Subcutaneous abdominal adipose tissue (tissue), 5 donors: Measurements from ENCODE around the gene ESF1.
"Not testable (repeated sequence)": the region's sequence is repeated elsewhere in the genome, so short reads cannot be mapped to it uniquely, and the experiment has no call there.

Experiments
- H3K27ac ChIP-seq: one replicate; pipeline ENCODE4 v1.7.0; 2013; ENCODE audit warnings: low read depth, mild to moderate bottlenecking, inconsistent platforms, low read length, moderate library complexity
- H3K27me3 ChIP-seq, 5 donors: one replicate each; pipeline ENCODE4 v1.7.0; 2013; ENCODE audit warnings: low read length in 5 of 5, inconsistent platforms in 1 of 5; ENCODE audit not compliant: control insufficient read depth in 5 of 5, insufficient read depth in 4 of 5
- H3K36me3 ChIP-seq, 5 donors: one replicate each; pipeline ENCODE4 v1.7.0; 2013; ENCODE audit warnings: low read length in 5 of 5; ENCODE audit not compliant: control insufficient read depth in 5 of 5, insufficient read depth in 5 of 5
- H3K4me1 ChIP-seq, 5 donors: one replicate each; pipeline ENCODE4 v1.7.0; 2013; ENCODE audit warnings: low read length in 5 of 5, mild to moderate bottlenecking in 3 of 5, moderate library complexity in 1 of 5; ENCODE audit not compliant: control insufficient read depth in 5 of 5, insufficient read depth in 5 of 5
- H3K4me3 ChIP-seq, 5 donors: one replicate each; pipeline ENCODE4 v1.7.0; 2013; ENCODE audit warnings: low read length in 5 of 5, low read depth in 1 of 5
- H3K9ac ChIP-seq, 5 donors: one replicate each; pipeline ENCODE4 v1.7.0; 2013; ENCODE audit warnings: low read length in 5 of 5, mild to moderate bottlenecking in 4 of 5, moderate library complexity in 3 of 5
- H3K9me3 ChIP-seq, 5 donors: one replicate each; pipeline ENCODE4 v1.7.0; 2013; ENCODE audit warnings: low read length in 5 of 5; ENCODE audit not compliant: control insufficient read depth in 5 of 5
- donor health status: healthy.
- donor health status: healthy.
- donor health status: healthy.
- donor health status: healthy.
- donor health status: healthy.

The ESF1 gene

GRCh38 chr20:13772529-13772928 lies 12.2 kb downstream of the ESF1 start:
- H3K9ac ChIP-seq: no peak overlapping the region
- no peaks in the 10 kb centered on the region for H3K9me3 ChIP-seq
- no peaks in the 10 kb centered on the region for H3K4me1 ChIP-seq
- no peak overlapping the region for H3K27ac ChIP-seq
- no peak overlapping the region for H3K4me3 ChIP-seq
- H3K27me3 ChIP-seq: no peaks in the 10 kb centered on the region
- peaks cover 34 to 70% (median 63%) of the 10 kb centered on the region in 5 donors for H3K36me3 ChIP-seq

GRCh38 chr20:13771853-13772453 lies 12.8 kb downstream of the ESF1 start:
- H3K4me1 ChIP-seq: no peaks in the 10 kb centered on the region
- H3K27me3 ChIP-seq: no peaks in the 10 kb centered on the region
- no peaks in the 10 kb centered on the region for H3K9me3 ChIP-seq
- no peak overlapping the region for H3K4me3 ChIP-seq
- no peak overlapping the region for H3K27ac ChIP-seq
- peaks cover 31 to 69% (median 60%) of the 10 kb centered on the region in 5 donors for H3K36me3 ChIP-seq
- H3K9ac ChIP-seq: no peak overlapping the region

- peaks cover 25 to 69% (median 60%) of the 10 kb centered on the region in 5 donors for H3K36me3 ChIP-seq
- H3K4me3 ChIP-seq: no peak overlapping the region
- H3K27ac ChIP-seq: no peak overlapping the region
- H3K9ac ChIP-seq: no peak overlapping the region
- H3K4me1 ChIP-seq: no peaks in the 10 kb centered on the region
- peaks cover 0 to 5% (median 2%) of the 10 kb centered on the region in 5 donors for H3K9me3 ChIP-seq
- no peaks in the 10 kb centered on the region for H3K27me3 ChIP-seq
Observed at GRCh38 chr20:13770141-13770540, 14.6 kb downstream of the ESF1 start.

- no peaks in the 10 kb centered on the region for H3K27me3 ChIP-seq
- peaks cover 33 to 69% (median 59%) of the 10 kb centered on the region in 5 donors for H3K36me3 ChIP-seq
- no peaks in the 10 kb centered on the region for H3K4me1 ChIP-seq
- no peak overlapping the region for H3K9ac ChIP-seq
- H3K9me3 ChIP-seq: peaks cover 0 to 5% (median 2%) of the 10 kb centered on the region in 5 donors
- no peak overlapping the region for H3K27ac ChIP-seq
- H3K4me3 ChIP-seq: no peak overlapping the region
Observed at GRCh38 chr20:13765868-13766416, 18.8 kb downstream of the ESF1 start.

GRCh38 chr20:13765299-13765698 lies 19.4 kb downstream of the ESF1 start:
- Histone ChIP-seq H3K36me3 (peaks cover 30 to 62% (median 54%) of the 10 kb centered on the region in 5 donors), H3K9me3 (peaks cover 0 to 5% (median 2%) of the 10 kb centered on the region in 5 donors), H3K27ac (no peak overlapping the region), H3K27me3 (no peaks in the 10 kb centered on the region), H3K9ac (no peak overlapping the region), H3K4me1 (no peaks in the 10 kb centered on the region), H3K4me3 (no peak overlapping the region)

GRCh38 chr20:13760451-13760946 lies 24.2 kb downstream of the ESF1 start:
- not testable (repeated sequence) for H3K9me3 ChIP-seq, H3K27me3 ChIP-seq, H3K9ac ChIP-seq, H3K27ac ChIP-seq, H3K4me1 ChIP-seq, H3K4me3 ChIP-seq
- H3K36me3 ChIP-seq: peaks cover 29 to 60% (median 41%) of the 10 kb centered on the region in 5 donors

- Histone ChIP-seq H3K36me3 (peaks cover 19 to 62% (median 37%) of the 10 kb centered on the region in 5 donors), H3K4me1 (no peaks in the 10 kb centered on the region), H3K9ac (no peak overlapping the region), H3K4me3 (no peak overlapping the region), H3K27ac (no peak overlapping the region), H3K27me3 (no peaks in the 10 kb centered on the region), H3K9me3 (no peaks in the 10 kb centered on the region)
Observed at GRCh38 chr20:13758884-13759283, 25.8 kb downstream of the ESF1 start.

- Histone ChIP-seq H3K4me3 (no peak overlapping the region), H3K4me1 (no peaks in the 10 kb centered on the region), H3K9me3 (no peaks in the 10 kb centered on the region), H3K36me3 (peaks cover 19 to 52% (median 35%) of the 10 kb centered on the region in 5 donors), H3K9ac (no peak overlapping the region), H3K27me3 (no peaks in the 10 kb centered on the region), H3K27ac (no peak overlapping the region)
Observed at GRCh38 chr20:13756551-13756950, 28.2 kb downstream of the ESF1 start.

GRCh38 chr20:13755809-13756208 lies 28.9 kb downstream of the ESF1 start:
- peaks cover 21 to 58% (median 38%) of the 10 kb centered on the region in 5 donors for H3K36me3 ChIP-seq
- H3K4me1 ChIP-seq: no peaks in the 10 kb centered on the region
- H3K9ac ChIP-seq: no peak overlapping the region
- H3K27ac ChIP-seq: no peak overlapping the region
- no peaks in the 10 kb centered on the region for H3K27me3 ChIP-seq
- no peak overlapping the region for H3K4me3 ChIP-seq
- H3K9me3 ChIP-seq: no peaks in the 10 kb centered on the region

GRCh38 chr20:13753436-13754036 lies 31.2 kb downstream of the ESF1 start:
- no peak overlapping the region for H3K4me3 ChIP-seq
- H3K9ac ChIP-seq: no peak overlapping the region
- H3K9me3 ChIP-seq: no peaks in the 10 kb centered on the region
- peaks cover 14 to 44% (median 27%) of the 10 kb centered on the region in 5 donors for H3K36me3 ChIP-seq
- no peaks in the 10 kb centered on the region for H3K4me1 ChIP-seq
- no peak overlapping the region for H3K27ac ChIP-seq
- H3K27me3 ChIP-seq: no peaks in the 10 kb centered on the region
